GM12891 (cell line): ENCODE measurements around the gene DST.

ENCODE experiments used
- PAX5 ChIP-seq: IDR thresholded peaks from 2 replicates; pipeline ENCODE4 v1.6.1; 2011; ENCODE audit warnings: low read length, moderate library complexity, mild to moderate bottlenecking; ENCODE audit not compliant: insufficient read depth, severe bottlenecking
- POLR2A ChIP-seq: IDR thresholded peaks from 2 replicates; pipeline ENCODE4 v1.6.1; 2011; ENCODE audit warnings: low read depth, low read length, control low read depth
- POLR2AphosphoS5 ChIP-seq: IDR thresholded peaks from 2 replicates; pipeline ENCODE4 v1.6.1; 2011; ENCODE audit warnings: low read depth, low read length, control low read depth
- TAF1 ChIP-seq: IDR thresholded peaks from 2 replicates; pipeline ENCODE4 v1.6.1; 2011; ENCODE audit warnings: low read depth, low read length, control low read depth

GRCh38 chr6:56581296-56581925 is 61.3 kb downstream of the DST start:
- TF ChIP-seq POLR2A (no peak), POLR2AphosphoS5 (no peak), PAX5 (no peak), TAF1 (no peak)
